Erythroblast (primary cell): ENCODE results near the gene HOXB8.

Experiments used
- GATA1 ChIP-seq: IDR thresholded peaks from 2 replicates; pipeline ENCODE4 v1.6.1; 2011; ENCODE audit warnings: low read depth, mild to moderate bottlenecking, control low read depth, low read length, moderate library complexity
- POLR2A ChIP-seq: IDR thresholded peaks from 2 replicates; pipeline ENCODE4 v1.6.1; 2011; ENCODE audit warnings: mild to moderate bottlenecking, low read length

GRCh38 chr17:48636177-48637018, 21.3 kb upstream of the HOXB8 start:
- no peak for TF ChIP-seq POLR2A
- TF ChIP-seq GATA1: no peak
